NT2/D1 (cell line): ENCODE data around the gene KIAA1958.

Source experiments
- SUZ12 ChIP-seq: IDR thresholded peaks from 2 replicates; pipeline ENCODE4 v1.6.1; 2011; ENCODE audit not compliant: insufficient read length, insufficient read depth; ENCODE audit errors: extremely low read depth
- YY1 ChIP-seq: IDR thresholded peaks from 2 replicates; pipeline ENCODE4 v1.6.1; 2011; ENCODE audit not compliant: insufficient read length, insufficient read depth
- ZNF274 ChIP-seq: IDR thresholded peaks from 2 replicates; pipeline ENCODE4 v1.6.1; 2011; ENCODE audit warnings: mild to moderate bottlenecking, low read depth, low read length

- TF ChIP-seq SUZ12 (no peak), YY1 (no peak), ZNF274 (no peak)
Measured at GRCh38 chr9:112506571-112506970, 19.9 kb downstream of the KIAA1958 start.
